Cardiac muscle cell (in vitro differentiated cells and primary cell): ENCODE measurements around the gene PODNL1. TPM values are rescaled to one million over a fixed set of nuclear protein-coding genes. Genes with fewer than 3 reads are reported as not detected.
"Not testable (repeated sequence)": the region's sequence is repeated elsewhere in the genome, so short reads cannot be mapped to it uniquely, and the experiment has no call there.

Experiments used
- DNase-seq, 2 donors: peaks; one replicate each; pipeline versions ENCODE4 v3.0.0 to v3.0.0-alpha.2; 2010 to 2017; ENCODE audit warnings: low read depth in 1 of 2, low spot score in 1 of 2
- H3K27ac ChIP-seq: fragments of 200-600 bp; sonication (generic); 2 replicates; pipeline ENCODE4 v1.5.1; 2016
- H3K27me3 ChIP-seq: fragments of 200-600 bp; sonication (generic); 2 replicates; pipeline ENCODE4 v1.6.0; 2016; ENCODE audit warnings: control low read depth
- H3K36me3 ChIP-seq: fragments of 200-600 bp; sonication (generic); 2 replicates; pipeline ENCODE4 v1.5.1; 2016; ENCODE audit warnings: control low read depth
- H3K4me1 ChIP-seq: fragments of 200-600 bp; sonication (generic); 2 replicates; pipeline ENCODE4 v1.8.1; 2017; ENCODE audit warnings: low read depth, mild to moderate bottlenecking, mixed run types
- H3K4me3 ChIP-seq: fragments of 200-600 bp; sonication (generic); 2 replicates; pipeline ENCODE4 v1.5.1; 2016; ENCODE audit warnings: mild to moderate bottlenecking
- H3K9me3 ChIP-seq: fragments of 200-600 bp; sonication (generic); 2 replicates; pipeline ENCODE4 v1.5.1; 2017; ENCODE audit warnings: low read depth, mild to moderate bottlenecking, control low read depth
- polyA plus RNA-seq: library from polyadenylated mRNA; unstranded; fragments of >200 nt; fragmentation: Nextera tagmentation; extraction: Ambion mirVana; gene quantifications from 2 replicates; pipeline ENCODE4 v1.2.1, GENCODE V29; 2016
- total RNA-seq: library from RNA; depleted of rRNA; stranded (reverse); fragments of >200 nt; gene quantifications from 2 replicates; pipeline ENCODE4 v1.2.3, GENCODE V29; 2016
- TF ChIP-seq, protein P1 (sequence below): IDR thresholded peaks from 2 replicates; pipeline ENCODE4 v1.5.1; 2012; ENCODE audit warnings: low read depth, mild to moderate bottlenecking, low read length

The PODNL1 gene
- total and polyA plus RNA-seq, 2 experiments from 2014 or later: 0.24 TPM; not detected in 1

DNA sequence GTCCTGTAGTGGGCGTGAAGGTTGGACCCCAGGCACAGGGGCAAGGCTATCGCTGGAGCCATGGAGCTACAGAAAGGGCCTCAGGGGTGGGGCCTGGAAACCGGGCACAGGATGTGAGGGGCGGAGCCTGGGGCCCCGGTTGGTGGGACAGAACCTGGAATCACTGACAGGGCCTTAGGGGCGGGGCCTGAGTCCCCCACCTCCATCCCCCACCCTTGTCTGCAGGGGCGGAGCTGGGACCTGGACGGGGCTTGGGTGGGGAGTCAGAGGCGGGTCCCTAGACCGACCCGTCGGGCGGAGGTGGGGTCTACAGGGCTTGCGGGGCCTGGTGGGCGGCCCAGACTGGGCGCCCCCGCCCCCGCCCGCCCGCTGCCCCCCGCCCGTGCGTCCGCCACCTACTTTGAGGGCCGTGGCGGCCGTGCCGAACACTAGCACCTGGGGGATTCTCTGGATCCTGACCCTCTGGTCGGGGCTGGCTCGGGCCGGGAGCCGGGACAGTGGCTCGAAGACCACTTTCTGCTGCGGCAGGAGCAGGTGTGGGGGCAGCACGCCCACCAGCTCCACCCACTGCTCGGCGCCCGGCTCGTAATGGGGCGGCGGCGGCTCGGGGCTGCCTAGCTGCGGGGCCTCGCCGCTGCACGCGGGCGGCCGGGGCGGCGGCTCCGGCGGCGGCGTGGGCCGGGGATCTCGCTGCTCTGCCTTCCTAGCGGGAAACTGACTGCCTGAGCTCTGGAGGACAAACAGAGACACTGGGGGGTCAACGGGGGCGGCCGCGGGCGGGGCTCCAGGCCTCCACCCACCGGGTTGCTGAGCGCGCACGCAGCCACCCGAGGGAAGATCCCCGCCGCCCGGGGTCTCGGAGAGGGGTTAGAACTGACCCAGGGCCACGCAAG, 40.4 kb upstream of the PODNL1 start:
- DNase-seq: peak; percentile 77 to 83

DNA sequence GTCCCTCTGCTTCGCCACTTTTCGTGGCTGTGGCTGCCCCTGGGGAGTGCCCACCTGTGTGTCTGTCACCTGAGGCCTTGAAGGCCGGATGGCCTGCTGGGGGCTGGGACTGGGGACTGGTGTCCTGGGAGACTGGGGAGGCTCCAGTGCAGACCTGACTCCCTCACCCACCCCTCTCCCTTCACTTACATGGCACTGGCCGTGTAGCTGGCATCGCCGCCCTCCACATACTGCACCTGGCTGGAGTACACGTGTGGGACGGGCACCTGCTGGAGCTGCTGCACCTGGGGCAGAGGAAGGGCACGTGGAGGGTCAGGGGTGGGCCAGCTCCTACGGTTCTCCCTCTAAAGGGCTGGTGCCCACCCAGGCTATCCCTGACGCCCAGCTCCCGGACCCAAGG, 39.6 kb upstream of the PODNL1 start:
- no peak for DNase-seq
- Histone ChIP-seq H3K27ac (no peak overlapping the region), H3K4me3 (no peak overlapping the region)

More for the DNA sequence above, 40.4 kb upstream of the PODNL1 start:
- TF ChIP-seq, protein P1, sequence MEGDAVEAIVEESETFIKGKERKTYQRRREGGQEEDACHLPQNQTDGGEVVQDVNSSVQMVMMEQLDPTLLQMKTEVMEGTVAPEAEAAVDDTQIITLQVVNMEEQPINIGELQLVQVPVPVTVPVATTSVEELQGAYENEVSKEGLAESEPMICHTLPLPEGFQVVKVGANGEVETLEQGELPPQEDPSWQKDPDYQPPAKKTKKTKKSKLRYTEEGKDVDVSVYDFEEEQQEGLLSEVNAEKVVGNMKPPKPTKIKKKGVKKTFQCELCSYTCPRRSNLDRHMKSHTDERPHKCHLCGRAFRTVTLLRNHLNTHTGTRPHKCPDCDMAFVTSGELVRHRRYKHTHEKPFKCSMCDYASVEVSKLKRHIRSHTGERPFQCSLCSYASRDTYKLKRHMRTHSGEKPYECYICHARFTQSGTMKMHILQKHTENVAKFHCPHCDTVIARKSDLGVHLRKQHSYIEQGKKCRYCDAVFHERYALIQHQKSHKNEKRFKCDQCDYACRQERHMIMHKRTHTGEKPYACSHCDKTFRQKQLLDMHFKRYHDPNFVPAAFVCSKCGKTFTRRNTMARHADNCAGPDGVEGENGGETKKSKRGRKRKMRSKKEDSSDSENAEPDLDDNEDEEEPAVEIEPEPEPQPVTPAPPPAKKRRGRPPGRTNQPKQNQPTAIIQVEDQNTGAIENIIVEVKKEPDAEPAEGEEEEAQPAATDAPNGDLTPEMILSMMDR: no peak
- Histone ChIP-seq H3K27ac (no peak overlapping the region), H3K4me3 (peak overlapping the region; percentile 28), H3K9me3 (no peaks in the 10 kb centered on the region), H3K36me3 (no peaks in the 10 kb centered on the region), H3K27me3 (no peaks in the 10 kb centered on the region), H3K4me1 (peaks cover 7% of the 10 kb centered on the region)

DNA sequence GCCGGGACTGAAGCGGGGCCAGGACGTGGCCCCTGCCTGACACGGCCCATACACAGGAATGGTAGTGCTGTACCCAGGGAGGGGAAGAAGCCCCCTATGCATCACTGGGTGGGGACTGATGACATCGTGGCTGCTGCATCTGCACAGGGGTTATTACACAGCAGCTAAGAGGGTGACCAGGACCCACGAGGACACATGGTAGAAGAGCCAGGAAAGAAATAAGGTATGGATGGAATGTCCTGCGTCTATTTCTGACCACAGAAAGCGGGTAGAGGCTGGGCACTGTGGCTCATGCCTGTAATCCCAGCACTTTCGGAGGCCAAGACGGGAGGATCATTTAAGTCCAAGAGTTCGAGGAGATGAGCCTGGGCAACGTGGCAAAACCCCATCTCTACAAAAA, 38.2 kb upstream of the PODNL1 start:
- peaks cover 5% of the 10 kb centered on the region for H3K36me3 ChIP-seq
- H3K4me3 ChIP-seq: no peak overlapping the region
- H3K27me3 ChIP-seq: no peaks in the 10 kb centered on the region
- no peaks in the 10 kb centered on the region for H3K9me3 ChIP-seq
- no peak for DNase-seq
- no peak overlapping the region for H3K27ac ChIP-seq
- TF ChIP-seq, protein P1: no peak
- H3K4me1 ChIP-seq: peaks cover 7% of the 10 kb centered on the region

More for the DNA sequence above, 39.6 kb upstream of the PODNL1 start:
- Histone ChIP-seq H3K27me3 (no peaks in the 10 kb centered on the region), H3K4me1 (peaks cover 7% of the 10 kb centered on the region), H3K9me3 (no peaks in the 10 kb centered on the region), H3K36me3 (no peaks in the 10 kb centered on the region)
- TF ChIP-seq, protein P1: no peak

DNA sequence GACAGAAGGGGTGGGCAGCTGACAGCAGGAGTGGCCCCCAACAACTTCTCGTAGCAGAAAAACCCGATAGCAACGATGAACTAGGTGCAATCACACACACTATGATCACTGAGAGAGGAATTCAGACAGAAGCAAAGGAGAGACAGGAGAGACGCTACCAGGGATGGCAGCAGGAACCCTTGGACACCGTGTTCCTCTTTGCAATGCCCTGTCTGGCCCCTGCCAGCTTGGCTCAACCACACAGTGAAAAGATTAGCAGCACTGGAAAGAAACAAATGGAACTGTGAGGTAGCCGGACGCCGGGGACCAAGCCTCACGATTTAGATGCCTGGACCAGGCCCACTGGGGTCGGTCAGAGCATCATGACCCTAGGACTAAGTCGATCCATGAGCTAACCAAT, 37.7 kb upstream of the PODNL1 start:
- H3K4me1 ChIP-seq: peaks cover 7% of the 10 kb centered on the region
- H3K36me3 ChIP-seq: peaks cover 5% of the 10 kb centered on the region
- TF ChIP-seq, protein P1: no peak
- H3K27ac ChIP-seq: no peak overlapping the region
- no peaks in the 10 kb centered on the region for H3K27me3 ChIP-seq
- DNase-seq: no peak
- H3K9me3 ChIP-seq: no peaks in the 10 kb centered on the region
- H3K4me3 ChIP-seq: no peak overlapping the region

DNA sequence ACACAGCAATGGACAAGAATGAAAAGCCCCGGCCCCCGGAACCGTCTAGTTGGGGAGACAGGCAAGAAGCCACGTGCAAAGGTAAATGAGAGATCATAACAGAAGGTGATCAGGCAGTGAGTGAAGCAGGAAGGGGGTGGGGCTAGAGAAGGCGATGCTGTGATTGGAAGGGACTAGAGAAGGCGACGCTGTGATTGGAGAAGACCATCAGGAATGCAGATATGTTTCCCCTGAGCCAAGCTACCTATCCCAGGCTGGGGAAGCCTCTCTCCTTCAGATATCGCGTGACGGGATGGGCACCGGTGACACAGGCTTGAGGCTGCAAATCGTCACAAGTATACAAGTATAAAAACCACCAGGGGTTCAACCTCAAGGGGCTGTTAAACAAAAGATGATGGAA, 35.9 kb upstream of the PODNL1 start:
- Histone ChIP-seq H3K36me3 (peaks cover 8% of the 10 kb centered on the region), H3K9me3 (no peaks in the 10 kb centered on the region), H3K4me1 (peaks cover 1% of the 10 kb centered on the region), H3K27ac (peak overlapping the region; percentile 49), H3K4me3 (no peak overlapping the region), H3K27me3 (no peaks in the 10 kb centered on the region)
- peak in 1 of 2 donors; percentile 78 for DNase-seq
- TF ChIP-seq, protein P1: no peak

DNA sequence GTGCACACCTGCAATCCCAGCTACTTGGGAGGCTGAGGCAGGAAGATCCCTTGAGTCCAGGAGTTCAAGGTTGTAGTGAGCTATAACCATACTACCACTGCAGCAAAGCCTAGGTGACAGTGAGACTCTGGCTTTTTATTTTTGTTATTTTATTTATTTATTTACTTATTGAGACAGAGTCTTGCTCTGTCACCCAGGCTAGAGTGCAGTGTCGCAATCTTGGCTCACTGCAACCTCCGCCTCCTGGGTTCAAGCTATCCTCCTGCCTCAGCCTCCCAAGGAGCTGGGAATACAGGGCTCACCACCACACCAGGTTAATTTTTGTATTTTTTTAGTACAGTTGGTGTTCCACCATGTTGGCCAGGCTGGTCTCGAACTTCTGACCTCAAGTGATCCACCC, 35.3 kb upstream of the PODNL1 start:
- not testable (repeated sequence) for H3K4me1 ChIP-seq, H3K27me3 ChIP-seq, H3K4me3 ChIP-seq, H3K27ac ChIP-seq, H3K9me3 ChIP-seq, DNase-seq
- peaks cover 14% of the 10 kb centered on the region for H3K36me3 ChIP-seq
